ENCODE data around the gene NME5.
"Not testable (repeated sequence)": the region's sequence is repeated elsewhere in the genome, so short reads cannot be mapped to it uniquely, and the experiment has no call there.

Gene NME5

GRCh38 chr5:138149530-138149929, 10.3 kb upstream of the NME5 start:
- Histone ChIP-seq H3K36me3 (ENCODE audit: low read length) (no peaks in the 10 kb centered on the region), H3K9me2 (replicated peaks; ENCODE audit: insufficient read depth, low read length) (no peaks in the 10 kb centered on the region), H3K4me2 (ENCODE audit: low read depth, low read length, poor library complexity, severe bottlenecking) (no peak overlapping the region), H3K79me2 (ENCODE audit: insufficient read depth, low read length) (no peaks in the 10 kb centered on the region), H2AFZ (ENCODE audit: low read depth, low read length, severe bottlenecking) (no peak overlapping the region), H3F3A (ENCODE audit: insufficient read depth) (no peaks in the 10 kb centered on the region), H3K27ac (ENCODE audit: low read depth, low read length) (no peak overlapping the region), H4K20me1 (ENCODE audit: low read depth, low read length) (no peaks in the 10 kb centered on the region), H3K4me3 (ENCODE audit: insufficient read depth, low read length, poor library complexity, severe bottlenecking) (no peak overlapping the region), H3K27me3 (ENCODE audit: low read length) (no peaks in the 10 kb centered on the region), H3K9ac (ENCODE audit: low read length) (no peak overlapping the region), H3K9me3 (ENCODE audit: insufficient read depth, low read length) (no peaks in the 10 kb centered on the region)
- no peak for TF ChIP-seq EZH2phosphoT487 (conservative IDR thresholded peaks at IDR 0.05; ENCODE audit: low read length)
- TF ChIP-seq, protein P1, sequence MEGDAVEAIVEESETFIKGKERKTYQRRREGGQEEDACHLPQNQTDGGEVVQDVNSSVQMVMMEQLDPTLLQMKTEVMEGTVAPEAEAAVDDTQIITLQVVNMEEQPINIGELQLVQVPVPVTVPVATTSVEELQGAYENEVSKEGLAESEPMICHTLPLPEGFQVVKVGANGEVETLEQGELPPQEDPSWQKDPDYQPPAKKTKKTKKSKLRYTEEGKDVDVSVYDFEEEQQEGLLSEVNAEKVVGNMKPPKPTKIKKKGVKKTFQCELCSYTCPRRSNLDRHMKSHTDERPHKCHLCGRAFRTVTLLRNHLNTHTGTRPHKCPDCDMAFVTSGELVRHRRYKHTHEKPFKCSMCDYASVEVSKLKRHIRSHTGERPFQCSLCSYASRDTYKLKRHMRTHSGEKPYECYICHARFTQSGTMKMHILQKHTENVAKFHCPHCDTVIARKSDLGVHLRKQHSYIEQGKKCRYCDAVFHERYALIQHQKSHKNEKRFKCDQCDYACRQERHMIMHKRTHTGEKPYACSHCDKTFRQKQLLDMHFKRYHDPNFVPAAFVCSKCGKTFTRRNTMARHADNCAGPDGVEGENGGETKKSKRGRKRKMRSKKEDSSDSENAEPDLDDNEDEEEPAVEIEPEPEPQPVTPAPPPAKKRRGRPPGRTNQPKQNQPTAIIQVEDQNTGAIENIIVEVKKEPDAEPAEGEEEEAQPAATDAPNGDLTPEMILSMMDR (IDR thresholded peaks at IDR 0.05; ENCODE audit: insufficient read depth, low read length, poor library complexity, severe bottlenecking) = no peak

GRCh38 chr5:138148811-138149210, 9.6 kb upstream of the NME5 start:
- Histone ChIP-seq H3K4me3 (ENCODE audit: insufficient read depth, low read length, poor library complexity, severe bottlenecking) (no peak overlapping the region), H3K27me3 (ENCODE audit: low read length) (no peaks in the 10 kb centered on the region), H3K79me2 (ENCODE audit: insufficient read depth, low read length) (no peaks in the 10 kb centered on the region), H3K9me3 (ENCODE audit: insufficient read depth, low read length) (no peaks in the 10 kb centered on the region), H3K4me2 (ENCODE audit: low read depth, low read length, poor library complexity, severe bottlenecking) (no peak overlapping the region), H3K9me2 (replicated peaks; ENCODE audit: insufficient read depth, low read length) (no peaks in the 10 kb centered on the region), H4K20me1 (ENCODE audit: low read depth, low read length) (no peaks in the 10 kb centered on the region), H3K36me3 (ENCODE audit: low read length) (no peaks in the 10 kb centered on the region), H3K27ac (ENCODE audit: low read depth, low read length) (no peak overlapping the region), H2AFZ (ENCODE audit: low read depth, low read length, severe bottlenecking) (no peak overlapping the region), H3F3A (ENCODE audit: insufficient read depth) (no peaks in the 10 kb centered on the region), H3K9ac (ENCODE audit: low read length) (no peak overlapping the region)
- no peak for TF ChIP-seq EZH2phosphoT487 (conservative IDR thresholded peaks at IDR 0.05; ENCODE audit: low read length)

- H3K4me3 ChIP-seq (ENCODE audit: insufficient read depth, low read length, poor library complexity, severe bottlenecking); H3K4me2 ChIP-seq (ENCODE audit: low read depth, low read length, poor library complexity, severe bottlenecking); H3K9me3 ChIP-seq (ENCODE audit: insufficient read depth, low read length); H3K27me3 ChIP-seq (ENCODE audit: low read length); H4K20me1 ChIP-seq (ENCODE audit: low read depth, low read length); H3K9me2 ChIP-seq (replicated peaks; ENCODE audit: insufficient read depth, low read length); H3F3A ChIP-seq (ENCODE audit: insufficient read depth); H3K27ac ChIP-seq (ENCODE audit: low read depth, low read length); H3K79me2 ChIP-seq (ENCODE audit: insufficient read depth, low read length); H2AFZ ChIP-seq (ENCODE audit: low read depth, low read length, severe bottlenecking); H3K36me3 ChIP-seq (ENCODE audit: low read length); H3K9ac ChIP-seq (ENCODE audit: low read length): not testable (repeated sequence)
Observed at GRCh38 chr5:138143578-138143977, 4.3 kb upstream of the NME5 start.

DNA sequence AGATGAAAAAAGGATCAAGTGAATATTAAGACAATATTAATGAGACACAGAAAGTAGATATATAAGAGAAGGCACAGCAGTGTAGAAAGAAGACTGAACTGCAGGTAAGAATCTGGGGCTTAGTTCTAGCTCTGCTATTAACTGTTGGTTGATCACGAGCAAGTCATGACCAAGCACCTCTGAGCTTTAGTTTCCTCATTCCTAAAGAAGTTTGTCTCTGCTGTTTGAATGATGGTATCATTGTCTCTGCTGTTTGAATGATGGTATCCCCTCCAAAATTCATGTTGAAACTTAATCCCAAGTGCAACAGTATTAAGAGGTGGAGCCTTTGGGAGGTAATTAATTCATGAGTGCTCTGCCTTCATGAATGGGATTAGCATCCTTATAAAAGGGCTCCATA, 2.5 kb upstream of the NME5 start:
- Histone ChIP-seq H4K20me1 (ENCODE audit: low read depth, low read length) (no peaks in the 10 kb centered on the region), H3K79me2 (ENCODE audit: insufficient read depth, low read length) (no peaks in the 10 kb centered on the region), H3K36me3 (ENCODE audit: low read length) (no peaks in the 10 kb centered on the region), H3F3A (ENCODE audit: insufficient read depth) (no peaks in the 10 kb centered on the region), H3K4me3 (ENCODE audit: insufficient read depth, low read length, poor library complexity, severe bottlenecking) (no peak overlapping the region), H2AFZ (ENCODE audit: low read depth, low read length, severe bottlenecking) (no peak overlapping the region), H3K4me2 (ENCODE audit: low read depth, low read length, poor library complexity, severe bottlenecking) (no peak overlapping the region), H3K27ac (ENCODE audit: low read depth, low read length) (no peak overlapping the region), H3K27me3 (ENCODE audit: low read length) (no peaks in the 10 kb centered on the region), H3K9ac (ENCODE audit: low read length) (no peak overlapping the region), H3K9me3 (ENCODE audit: insufficient read depth, low read length) (no peaks in the 10 kb centered on the region), H3K9me2 (replicated peaks; ENCODE audit: insufficient read depth, low read length) (no peaks in the 10 kb centered on the region)
- TF ChIP-seq EZH2phosphoT487 (conservative IDR thresholded peaks at IDR 0.05; ENCODE audit: low read length) = no peak
- TF ChIP-seq, protein P1 (IDR thresholded peaks at IDR 0.05; ENCODE audit: insufficient read depth, low read length, poor library complexity, severe bottlenecking) = no peak

All from SU-DHL-6 (cell line).